ENCODE results near the gene CCR7. TPM values are rescaled to one million over a fixed set of nuclear protein-coding genes. Genes with fewer than 3 reads are reported as not detected.

The CCR7 gene
- total RNA-seq, 2 donors from 2014 or later, result 0.72 to 1.9 TPM

GRCh38 chr17:40559564-40559916, 5.7 kb downstream of the CCR7 start:
- no peak for TF ChIP-seq CTCF (IDR thresholded peaks at IDR 0.05)
- H3K9me3 ChIP-seq, result no peaks in the 10 kb centered on the region
- peak overlapping the region; percentile 51 for H3K27ac ChIP-seq
- intact Hi-C loops (cut with DNase I), result no loop called here
- H3K27me3 ChIP-seq, result no peaks in the 10 kb centered on the region
- peaks cover 10% of the 10 kb centered on the region for H3K4me1 ChIP-seq
- H3K36me3 ChIP-seq, result no peaks in the 10 kb centered on the region
- DNase-seq, result no peak
- H3K9ac ChIP-seq (ENCODE audit: low read depth in 2 of 2, low read length in 2 of 2), result no peak overlapping the region
- no peak overlapping the region for H3K4me3 ChIP-seq

DNA sequence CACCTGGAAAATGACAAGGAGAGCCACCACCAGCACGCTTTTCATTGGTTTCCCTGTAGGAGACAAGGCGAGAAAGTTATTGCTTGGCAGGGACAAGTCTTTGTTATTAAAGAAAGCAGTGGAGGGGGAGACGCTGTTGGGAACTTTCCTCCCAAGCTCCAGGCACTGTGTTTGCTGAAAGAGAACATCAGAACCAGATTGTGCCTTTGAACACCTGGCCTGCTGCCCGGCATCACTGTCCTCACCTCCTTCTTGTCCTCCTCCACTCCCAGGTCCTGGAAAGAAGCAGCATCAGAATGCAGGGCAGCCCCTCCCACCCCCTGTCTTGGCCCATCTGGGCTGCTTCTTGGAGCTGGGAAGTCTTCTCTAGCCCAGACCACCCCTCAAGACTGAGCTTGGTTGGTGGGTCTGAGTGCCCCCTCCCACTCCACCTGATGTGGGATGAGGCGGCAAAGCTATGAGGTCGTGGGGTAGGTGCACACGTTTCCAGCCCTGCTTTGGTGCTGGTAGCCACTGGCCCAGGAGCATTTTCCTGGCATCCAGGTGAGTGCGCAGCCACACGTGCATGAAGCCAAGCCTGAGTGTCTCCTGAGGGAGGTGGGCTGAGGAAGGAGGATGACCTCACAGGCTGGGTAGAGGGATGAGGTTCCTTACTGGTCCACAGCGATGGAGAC, 6.2 kb downstream of the CCR7 start:
- Histone ChIP-seq H3K9ac (ENCODE audit: low read depth in 2 of 2, low read length in 2 of 2) (no peak overlapping the region), H3K4me3 (no peak overlapping the region), H3K36me3 (no peaks in the 10 kb centered on the region), H3K4me1 (peaks cover 13% of the 10 kb centered on the region), H3K9me3 (no peaks in the 10 kb centered on the region), H3K27me3 (no peaks in the 10 kb centered on the region), H3K27ac (no peak overlapping the region)
- no peak for DNase-seq
- no peak for TF ChIP-seq CTCF (IDR thresholded peaks at IDR 0.05)
- intact Hi-C loops (cut with DNase I), result no loop called here

DNA sequence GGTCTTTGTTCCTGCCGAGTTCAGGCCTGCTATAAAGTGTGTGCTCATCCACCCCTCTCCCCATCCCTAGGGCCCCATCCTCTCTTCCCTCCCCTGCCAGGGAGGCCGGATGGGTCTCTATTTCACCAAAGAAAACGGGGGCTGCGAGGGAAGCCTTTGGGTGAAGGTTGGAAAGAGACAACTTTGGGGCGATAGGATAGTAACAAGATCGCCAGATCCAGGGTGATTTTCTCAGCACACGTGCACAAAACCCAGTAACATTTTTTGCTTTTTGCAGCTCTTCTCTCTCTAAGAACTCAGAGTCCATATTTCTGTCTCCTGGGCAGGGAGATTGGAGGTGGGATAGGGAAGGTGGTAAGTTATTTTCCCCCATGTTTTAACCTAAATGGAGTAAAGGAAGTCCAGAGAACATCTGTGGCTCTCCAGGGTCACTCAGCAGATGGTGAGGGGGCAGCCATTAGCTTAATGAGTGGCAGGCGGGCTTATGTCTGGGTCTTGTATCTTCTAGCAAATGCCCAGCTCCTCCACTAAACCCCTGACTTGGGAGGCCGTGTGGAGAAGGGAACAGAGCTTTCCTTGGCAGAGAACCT, 6.9 kb downstream of the CCR7 start:
- intact Hi-C loops (cut with DNase I), result no loop called here
- H3K9me3 ChIP-seq, result no peaks in the 10 kb centered on the region
- no peak for DNase-seq
- H3K9ac ChIP-seq (ENCODE audit: low read depth in 2 of 2, low read length in 2 of 2), result peak overlapping the region in 1 of 2 donors; percentile 13
- H3K27me3 ChIP-seq, result no peaks in the 10 kb centered on the region
- H3K4me1 ChIP-seq, result peaks cover 13% of the 10 kb centered on the region
- TF ChIP-seq CTCF (IDR thresholded peaks at IDR 0.05), result no peak
- no peak overlapping the region for H3K4me3 ChIP-seq
- no peaks in the 10 kb centered on the region for H3K36me3 ChIP-seq
- H3K27ac ChIP-seq, result no peak overlapping the region

- Histone ChIP-seq H3K36me3 (no peaks in the 10 kb centered on the region), H3K4me1 (peaks cover 13% of the 10 kb centered on the region), H3K27ac (peak overlapping the region; percentile 40), H3K9ac (ENCODE audit: low read depth in 2 of 2, low read length in 2 of 2) (peak overlapping the region in 1 of 2 donors; percentile 13), H3K27me3 (no peaks in the 10 kb centered on the region), H3K4me3 (no peak overlapping the region), H3K9me3 (no peaks in the 10 kb centered on the region)
- TF ChIP-seq CTCF (IDR thresholded peaks at IDR 0.05), result no peak
- DNase-seq, result no peak
- intact Hi-C loops (cut with DNase I), result no loop called here
Observed at GRCh38 chr17:40557531-40558299, 7.6 kb downstream of the CCR7 start.

- no peaks in the 10 kb centered on the region for H3K36me3 ChIP-seq
- no peak for TF ChIP-seq CTCF (IDR thresholded peaks at IDR 0.05)
- peak; percentile 20 for DNase-seq
- no peak overlapping the region for H3K4me3 ChIP-seq
- peaks cover 13% of the 10 kb centered on the region for H3K4me1 ChIP-seq
- H3K27me3 ChIP-seq, result no peaks in the 10 kb centered on the region
- H3K9me3 ChIP-seq, result no peaks in the 10 kb centered on the region
- intact Hi-C loops (cut with DNase I), result no loop called here
- H3K27ac ChIP-seq, result peak overlapping the region; percentile 40
- no peak overlapping the region for H3K9ac ChIP-seq (ENCODE audit: low read depth in 2 of 2, low read length in 2 of 2)
Observed at GRCh38 chr17:40556884-40557414, 8.3 kb downstream of the CCR7 start.

Measured in colonic mucosa (tissue), 4 donors.